ACC112 (cell line): ENCODE measurements around the gene FREM2.

Experiments used
- H2AFZ ChIP-seq: fragments of 200-600 bp; sonication (generic); one replicate; pipeline ENCODE4 v1.6.0; 2017; ENCODE audit warnings: antibody characterized with exemption, low read length; ENCODE audit not compliant: unreplicated experiment
- H3K27ac ChIP-seq: fragments of 200-600 bp; sonication (generic); 2 replicates; pipeline ENCODE4 v1.5.1; 2014; ENCODE audit warnings: low read depth, mild to moderate bottlenecking, antibody characterized with exemption, low read length, moderate library complexity
- H3K27me3 ChIP-seq: fragments of 200-600 bp; sonication (generic); 2 replicates; pipeline ENCODE4 v1.6.1; 2014; ENCODE audit warnings: mild to moderate bottlenecking, antibody characterized with exemption, low read length, moderate library complexity, mixed read lengths; ENCODE audit not compliant: insufficient read depth
- H3K36me3 ChIP-seq: fragments of 200-600 bp; sonication (generic); 2 replicates; pipeline ENCODE4 v1.6.1; 2016; ENCODE audit warnings: mild to moderate bottlenecking, antibody characterized with exemption, low read length, moderate library complexity, mixed read lengths; ENCODE audit not compliant: insufficient read depth
- H3K4me1 ChIP-seq: fragments of 200-600 bp; sonication (generic); one replicate; pipeline ENCODE4 v1.6.1; 2016; ENCODE audit warnings: low read length, mixed read lengths; ENCODE audit not compliant: insufficient read depth, unreplicated experiment, control insufficient read depth
- H3K4me3 ChIP-seq: fragments of 200-600 bp; sonication (generic); 2 replicates; pipeline ENCODE4 v1.5.1; 2014; ENCODE audit warnings: mild to moderate bottlenecking, low read depth, low read length
- H3K79me2 ChIP-seq: fragments of 200-600 bp; sonication (generic); one replicate; pipeline ENCODE4 v1.6.0; 2016; ENCODE audit warnings: low read length; ENCODE audit not compliant: control insufficient read depth, unreplicated experiment, insufficient read depth

Gene FREM2

DNA sequence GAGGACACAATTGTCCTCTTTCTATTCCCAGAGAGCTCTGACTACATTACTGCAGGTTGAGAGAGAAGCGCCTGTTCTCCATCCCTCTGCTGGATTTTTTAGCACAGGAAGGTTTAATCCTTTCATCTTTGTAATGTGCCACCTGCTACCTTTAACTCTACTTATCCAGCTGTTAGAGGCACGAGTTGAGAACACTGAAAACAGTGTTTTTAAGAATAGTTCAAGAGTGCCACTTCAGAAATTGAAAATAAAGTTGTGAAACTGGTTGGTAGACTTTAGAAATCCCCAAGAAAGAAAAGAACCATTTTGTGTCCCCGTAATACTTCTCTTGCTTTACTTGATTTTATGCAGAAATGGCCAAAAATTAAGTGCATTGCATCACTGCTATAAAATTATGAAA is 20.6 kb downstream of the FREM2 start:
- Histone ChIP-seq H3K79me2 (no peaks in the 10 kb centered on the region), H3K27ac (no peak overlapping the region), H3K4me1 (no peaks in the 10 kb centered on the region), H3K36me3 (no peaks in the 10 kb centered on the region), H3K4me3 (no peak overlapping the region), H2AFZ (no peak overlapping the region), H3K27me3 (peaks cover 74% of the 10 kb centered on the region)

DNA sequence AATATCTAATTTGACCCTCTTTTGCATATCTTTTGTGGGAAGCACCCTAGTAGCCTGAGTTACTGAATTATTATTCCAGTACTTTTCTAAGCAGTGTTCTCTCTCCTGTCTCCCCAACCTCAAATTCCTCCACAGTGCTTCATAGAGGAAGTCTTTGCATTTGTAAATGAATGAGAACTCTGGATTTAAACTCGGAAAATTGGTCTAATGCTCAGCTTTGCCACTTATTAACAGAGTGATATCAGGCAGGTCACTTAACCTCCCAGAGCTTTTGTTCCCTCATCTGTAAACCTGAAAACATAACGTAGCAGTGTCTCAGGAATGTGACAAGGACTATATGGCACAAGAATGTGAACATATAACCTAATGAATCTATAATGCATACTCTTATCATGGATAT is 26.2 kb downstream of the FREM2 start:
- Histone ChIP-seq H3K27ac (no peak overlapping the region), H3K79me2 (no peaks in the 10 kb centered on the region), H2AFZ (no peak overlapping the region), H3K4me1 (no peaks in the 10 kb centered on the region), H3K27me3 (peaks cover 56% of the 10 kb centered on the region), H3K4me3 (no peak overlapping the region), H3K36me3 (no peaks in the 10 kb centered on the region)

DNA sequence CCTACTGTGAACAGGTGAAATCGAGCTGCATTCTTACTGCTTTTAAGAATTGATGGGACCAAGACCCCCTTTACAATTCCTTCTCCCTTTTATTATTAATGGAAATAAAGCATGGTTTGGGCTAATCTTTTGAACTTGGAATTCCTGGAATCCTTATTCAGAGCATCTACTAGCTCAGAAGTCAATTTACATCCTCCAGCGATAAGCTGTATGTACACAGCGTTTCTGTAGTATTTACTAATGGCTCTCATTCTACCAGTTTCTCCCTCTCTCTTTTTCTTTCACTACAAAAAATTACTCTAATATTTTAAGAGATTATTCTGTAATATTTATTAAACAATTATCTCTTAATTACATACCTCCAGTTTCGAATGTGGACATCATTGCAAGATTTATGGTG is 31.5 kb downstream of the FREM2 start:
- no peaks in the 10 kb centered on the region for H3K4me1 ChIP-seq
- H3K36me3 ChIP-seq: no peaks in the 10 kb centered on the region
- peaks cover 57% of the 10 kb centered on the region for H3K27me3 ChIP-seq
- H2AFZ ChIP-seq: no peak overlapping the region
- H3K27ac ChIP-seq: no peak overlapping the region
- H3K4me3 ChIP-seq: no peak overlapping the region
- H3K79me2 ChIP-seq: no peaks in the 10 kb centered on the region

DNA sequence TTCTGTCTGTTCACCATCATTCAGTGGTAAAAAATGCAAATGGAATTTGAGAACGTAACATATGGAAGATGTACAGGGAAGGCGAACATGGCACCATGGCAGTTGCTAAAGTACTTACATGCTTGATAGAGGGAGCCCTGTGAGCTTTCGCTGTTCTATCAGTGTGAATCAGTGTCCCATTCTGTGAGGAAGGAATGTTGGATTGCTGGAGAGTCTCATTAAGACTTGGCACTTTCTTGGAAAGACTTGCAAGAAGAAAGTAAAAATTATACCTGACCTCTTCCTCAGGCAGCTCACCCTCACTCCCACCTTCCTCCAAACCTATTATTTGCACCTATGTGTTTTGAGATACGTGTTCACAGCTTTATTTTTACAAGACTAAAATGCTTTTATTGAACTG is 43.5 kb downstream of the FREM2 start:
- Histone ChIP-seq H3K27me3 (peaks cover 74% of the 10 kb centered on the region), H3K27ac (no peak overlapping the region), H3K79me2 (no peaks in the 10 kb centered on the region), H3K4me1 (no peaks in the 10 kb centered on the region), H2AFZ (no peak overlapping the region), H3K4me3 (no peak overlapping the region), H3K36me3 (no peaks in the 10 kb centered on the region)

DNA sequence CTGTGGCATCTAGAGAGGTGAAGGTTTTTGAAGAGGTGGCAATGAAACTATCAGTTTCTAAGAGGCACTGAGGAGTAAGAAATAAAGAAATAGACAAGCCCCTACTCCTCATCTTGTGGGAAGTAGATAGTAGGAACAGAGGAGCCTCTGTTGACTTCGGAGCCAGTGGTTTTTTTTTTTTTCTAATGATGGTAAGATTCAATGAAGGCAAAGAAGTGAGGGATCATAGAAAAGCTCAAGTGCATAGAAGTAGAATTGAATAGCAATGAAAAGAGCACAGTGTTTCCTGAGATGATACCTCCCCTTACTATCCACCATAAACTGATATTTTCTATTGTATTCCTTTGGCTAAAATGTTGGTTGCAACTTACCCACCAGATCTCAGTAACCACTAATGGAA is 46.3 kb downstream of the FREM2 start:
- Histone ChIP-seq H3K36me3 (no peaks in the 10 kb centered on the region), H2AFZ (no peak overlapping the region), H3K27ac (no peak overlapping the region), H3K4me1 (no peaks in the 10 kb centered on the region), H3K79me2 (no peaks in the 10 kb centered on the region), H3K27me3 (peaks cover 73% of the 10 kb centered on the region), H3K4me3 (no peak overlapping the region)

DNA sequence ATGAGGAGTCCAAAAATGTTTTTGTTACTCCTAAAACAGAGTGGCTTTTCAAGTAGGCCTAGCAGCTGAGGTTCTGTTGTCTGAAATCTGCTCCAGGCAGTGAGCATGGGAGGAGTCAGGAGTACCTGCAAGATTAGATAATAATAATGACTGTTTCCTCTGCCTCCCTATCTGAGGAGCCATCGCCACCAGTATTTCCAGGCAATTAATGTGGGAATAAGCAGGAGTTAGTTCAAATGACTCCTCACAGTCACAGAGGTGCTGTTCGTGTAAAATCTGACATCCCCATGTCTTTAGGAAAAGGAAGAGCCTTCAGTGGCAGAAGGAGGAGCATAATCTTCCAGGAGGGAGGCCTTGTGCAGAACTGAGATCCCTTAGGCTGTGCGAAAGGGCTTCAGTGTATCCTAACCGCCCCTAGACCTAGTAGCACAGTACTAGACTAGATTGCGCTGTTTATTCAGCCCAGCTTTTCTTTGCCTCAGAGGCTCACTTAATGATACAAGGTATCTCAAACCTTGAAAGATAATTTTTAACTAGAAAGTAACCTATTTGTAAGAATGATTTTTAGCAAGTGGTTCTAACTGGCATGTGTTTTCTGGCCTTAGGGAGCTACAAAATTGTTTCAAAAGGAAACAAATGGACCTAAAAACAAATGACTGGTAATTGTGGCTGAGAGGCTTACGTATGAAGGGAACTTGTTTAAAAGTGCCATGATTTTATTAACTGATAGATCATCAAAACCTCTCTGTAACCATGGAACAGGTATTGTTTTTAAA is 49.0 kb downstream of the FREM2 start:
- peaks cover 75% of the 10 kb centered on the region for H3K27me3 ChIP-seq
- no peaks in the 10 kb centered on the region for H3K4me1 ChIP-seq
- no peak overlapping the region for H3K27ac ChIP-seq
- H3K79me2 ChIP-seq: no peaks in the 10 kb centered on the region
- no peak overlapping the region for H3K4me3 ChIP-seq
- no peaks in the 10 kb centered on the region for H3K36me3 ChIP-seq
- H2AFZ ChIP-seq: no peak overlapping the region

DNA sequence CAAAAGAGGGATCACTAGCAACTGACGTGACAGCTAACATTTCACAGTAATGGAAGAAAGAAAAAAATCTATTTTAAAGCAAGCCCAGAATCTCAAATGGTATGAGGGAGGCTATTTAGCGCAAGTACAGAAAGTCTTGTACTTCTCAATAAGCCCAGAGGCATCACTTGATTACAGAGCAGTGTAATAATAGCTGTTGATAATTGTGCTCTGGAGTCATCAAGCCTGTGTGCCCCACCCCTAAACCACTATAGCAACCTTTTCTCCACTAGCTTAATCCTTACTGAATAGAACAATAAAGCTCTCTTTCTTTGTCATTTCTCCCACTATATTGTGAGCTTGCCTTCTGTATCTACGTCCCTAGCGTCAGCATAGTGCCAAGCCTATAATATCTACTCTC is 56.6 kb downstream of the FREM2 start:
- Histone ChIP-seq H3K4me3 (no peak overlapping the region), H3K36me3 (no peaks in the 10 kb centered on the region), H3K27me3 (peaks cover 79% of the 10 kb centered on the region), H3K79me2 (no peaks in the 10 kb centered on the region), H3K27ac (no peak overlapping the region), H2AFZ (no peak overlapping the region), H3K4me1 (no peaks in the 10 kb centered on the region)

DNA sequence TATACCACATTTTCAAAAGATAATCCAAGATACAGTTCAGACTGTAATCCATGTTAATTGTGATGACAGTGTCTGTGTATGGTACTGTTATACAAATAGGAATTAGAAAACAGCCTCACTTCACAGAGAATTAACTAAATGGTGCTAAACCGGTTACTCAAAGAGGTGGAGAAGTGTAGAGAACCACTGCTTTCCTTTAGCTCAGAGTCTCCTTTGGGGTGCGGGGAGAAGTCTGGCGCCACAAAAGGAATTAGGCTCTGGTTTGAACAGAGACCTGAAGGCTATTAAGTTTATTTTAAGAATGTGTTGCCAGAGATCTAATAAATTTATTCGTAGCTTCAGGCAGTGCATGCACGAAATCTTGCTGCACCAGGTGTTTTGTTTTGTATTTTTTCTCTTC is 65.8 kb downstream of the FREM2 start:
- Histone ChIP-seq H3K27ac (no peak overlapping the region), H2AFZ (no peak overlapping the region), H3K36me3 (no peaks in the 10 kb centered on the region), H3K79me2 (no peaks in the 10 kb centered on the region), H3K4me3 (no peak overlapping the region), H3K27me3 (peaks cover 86% of the 10 kb centered on the region), H3K4me1 (no peaks in the 10 kb centered on the region)

DNA sequence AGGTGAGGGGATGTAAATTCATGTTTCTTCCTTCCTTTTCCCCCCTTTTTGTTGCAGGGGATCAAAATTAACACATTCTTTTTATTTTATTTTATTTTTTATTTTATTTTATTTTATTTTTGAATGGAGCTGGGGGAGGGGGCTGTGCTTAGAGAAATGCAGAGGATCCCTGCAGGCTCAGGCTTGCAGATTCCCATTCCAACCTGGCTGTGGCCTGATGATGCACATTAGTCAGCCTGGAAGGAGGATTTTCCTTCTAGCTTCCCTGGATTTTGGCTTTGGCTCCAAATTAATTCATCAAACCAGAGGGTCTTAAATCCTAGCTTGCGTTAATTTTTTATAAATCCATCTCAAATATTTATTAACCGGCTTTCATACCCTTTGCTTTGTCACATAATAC is 67.0 kb downstream of the FREM2 start:
- no peaks in the 10 kb centered on the region for H3K4me1 ChIP-seq
- peaks cover 86% of the 10 kb centered on the region for H3K27me3 ChIP-seq
- H3K4me3 ChIP-seq: no peak overlapping the region
- no peak overlapping the region for H3K27ac ChIP-seq
- no peaks in the 10 kb centered on the region for H3K36me3 ChIP-seq
- H2AFZ ChIP-seq: no peak overlapping the region
- no peaks in the 10 kb centered on the region for H3K79me2 ChIP-seq

DNA sequence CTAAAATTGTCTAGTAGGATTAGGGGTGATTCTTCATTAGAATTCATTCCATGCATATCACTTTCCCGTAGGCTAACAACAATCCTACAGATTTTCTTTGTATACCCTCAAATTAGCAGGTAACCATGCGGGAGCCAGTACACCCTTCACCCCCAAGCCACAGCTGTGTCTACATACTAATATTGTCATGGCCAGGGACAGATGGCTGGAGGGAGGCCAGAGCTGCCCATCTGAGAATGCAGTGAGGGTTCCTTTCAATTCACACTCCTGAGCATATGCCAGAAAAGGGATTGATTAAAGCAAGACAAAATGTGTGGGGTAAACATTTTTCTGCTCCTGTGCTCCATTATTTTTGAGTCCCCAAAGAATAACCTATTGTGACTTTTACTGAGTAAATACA is 68.9 kb downstream of the FREM2 start:
- H3K36me3 ChIP-seq: no peaks in the 10 kb centered on the region
- H3K27ac ChIP-seq: no peak overlapping the region
- H3K27me3 ChIP-seq: peaks cover 86% of the 10 kb centered on the region
- no peaks in the 10 kb centered on the region for H3K4me1 ChIP-seq
- H3K4me3 ChIP-seq: no peak overlapping the region
- H3K79me2 ChIP-seq: no peaks in the 10 kb centered on the region
- no peak overlapping the region for H2AFZ ChIP-seq

DNA sequence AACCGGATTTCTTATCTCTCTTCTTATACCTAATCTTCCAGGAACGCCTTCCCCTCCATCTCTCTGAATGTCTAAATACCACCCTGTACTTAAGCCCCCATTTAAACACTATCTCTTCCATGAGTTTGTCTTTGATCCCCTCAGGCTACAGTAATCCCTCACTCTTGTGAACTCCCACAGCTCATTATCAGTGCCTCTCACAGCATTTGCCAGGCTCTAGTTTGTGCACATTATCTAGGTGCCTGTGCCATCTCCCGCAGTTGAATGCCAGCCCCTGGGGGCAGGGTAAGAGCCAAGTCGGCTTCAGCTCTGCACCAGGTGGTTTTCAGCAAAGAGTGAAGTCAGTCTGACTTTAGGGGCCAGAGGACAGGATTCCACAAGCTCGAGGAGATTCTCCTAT is 71.4 kb downstream of the FREM2 start:
- no peaks in the 10 kb centered on the region for H3K4me1 ChIP-seq
- H3K36me3 ChIP-seq: no peaks in the 10 kb centered on the region
- no peak overlapping the region for H2AFZ ChIP-seq
- H3K27ac ChIP-seq: no peak overlapping the region
- no peak overlapping the region for H3K4me3 ChIP-seq
- peaks cover 89% of the 10 kb centered on the region for H3K27me3 ChIP-seq
- H3K79me2 ChIP-seq: no peaks in the 10 kb centered on the region
